B cell (primary cell): Measurements from ENCODE around the gene CCDC60.

Source experiments
- CTCF ChIP-seq: fragments of 200-600 bp; IDR thresholded peaks from one replicate; pipeline ENCODE4 v1.8.0; 2022; ENCODE audit warnings: antibody characterized with exemption, mild to moderate bottlenecking
- EZH2 ChIP-seq: IDR thresholded peaks from 2 replicates; pipeline ENCODE4 v1.6.1; 2012; ENCODE audit warnings: borderline replicate concordance, low read depth, mild to moderate bottlenecking, moderate library complexity, low read length; ENCODE audit not compliant: insufficient read depth, poor library complexity, severe bottlenecking

- TF ChIP-seq CTCF (no peak), EZH2 (no peak)
These were observed 51.1 kb downstream of the CCDC60 start for GRCh38 chr12:119385659-119386058.
